HepG2 (cell line): ENCODE data around the gene CDC34. TPM values are rescaled to one million over a fixed set of nuclear protein-coding genes. Genes with fewer than 3 reads are reported as not detected.

ENCODE experiments used
- ARNTL ChIP-seq: sonication (generic); formaldehyde crosslinking; IDR thresholded peaks from 2 replicates; pipeline ENCODE4 v1.4.0; 2020; ENCODE audit warnings: mild to moderate bottlenecking, missing genetic modification reagents
- CC2D1A ChIP-seq: sonication (generic); formaldehyde crosslinking; IDR thresholded peaks from 2 replicates; pipeline ENCODE4 v1.8.1; 2023; ENCODE audit warnings: mild to moderate bottlenecking, missing genetic modification reagents
- FOSL2 ChIP-seq: sonication (generic); formaldehyde crosslinking; IDR thresholded peaks from 2 replicates; pipeline ENCODE4 v1.4.0; 2020; ENCODE audit warnings: missing genetic modification reagents
- HDAC1 ChIP-seq: sonication (generic); formaldehyde crosslinking; IDR thresholded peaks from 2 replicates; pipeline ENCODE4 v1.5.1; 2020; ENCODE audit warnings: mild to moderate bottlenecking, missing genetic modification reagents
- HMGXB4 ChIP-seq, 2 experiments: sonication (generic) in 1 of 2; formaldehyde crosslinking in 1 of 2; IDR thresholded peaks; 2 replicates each; pipeline versions ENCODE4 v1.4.0 to v1.6.1; 2018 to 2020; ENCODE audit warnings: missing genetic modification reagents in 2 of 2, borderline replicate concordance in 1 of 2, low read depth in 1 of 2, mild to moderate bottlenecking in 1 of 2, missing biosample characterization in 1 of 2
- JUNB ChIP-seq: sonication (generic); formaldehyde crosslinking; IDR thresholded peaks from 2 replicates; pipeline ENCODE4 v1.8.0; 2022; ENCODE audit warnings: missing genetic modification reagents, mild to moderate bottlenecking, borderline replicate concordance
- KDM2A ChIP-seq: sonication (generic); formaldehyde crosslinking; IDR thresholded peaks from 2 replicates; pipeline ENCODE4 v1.4.0; 2020; ENCODE audit warnings: low read depth, missing genetic modification reagents, borderline replicate concordance
- KDM5B ChIP-seq: sonication (generic); formaldehyde crosslinking; IDR thresholded peaks from 2 replicates; pipeline ENCODE4 v1.4.0; 2020; ENCODE audit warnings: missing genetic modification reagents, mild to moderate bottlenecking, borderline replicate concordance
- KLF13 ChIP-seq: sonication (generic); formaldehyde crosslinking; IDR thresholded peaks from 2 replicates; pipeline ENCODE4 v1.4.0; 2020; ENCODE audit warnings: mild to moderate bottlenecking, missing genetic modification reagents
- MED1 ChIP-seq: sonication (generic); formaldehyde crosslinking; IDR thresholded peaks from 2 replicates; pipeline ENCODE4 v1.4.0; 2020; ENCODE audit warnings: missing genetic modification reagents
- MED8 ChIP-seq: sonication (generic); formaldehyde crosslinking; IDR thresholded peaks from 2 replicates; pipeline ENCODE4 v1.8.1; 2023; ENCODE audit warnings: mild to moderate bottlenecking, missing genetic modification reagents; ENCODE audit not compliant: insufficient replicate concordance
- MTA1 ChIP-seq: sonication (generic); formaldehyde crosslinking; IDR thresholded peaks from 2 replicates; pipeline ENCODE4 v1.4.0; 2020; ENCODE audit warnings: missing genetic modification reagents, mild to moderate bottlenecking, borderline replicate concordance
- MTERF4 ChIP-seq: sonication (generic); formaldehyde crosslinking; IDR thresholded peaks from 2 replicates; pipeline ENCODE4 v1.8.0; 2023; ENCODE audit warnings: mild to moderate bottlenecking, missing genetic modification reagents
- RARA ChIP-seq: IDR thresholded peaks from 2 replicates; pipeline ENCODE4 v1.6.1; 2016; ENCODE audit warnings: missing genetic modification reagents, missing compliant biosample characterization
- SMAD1 ChIP-seq: sonication (generic); formaldehyde crosslinking; IDR thresholded peaks from 2 replicates; pipeline ENCODE4 v1.4.0; 2020; ENCODE audit warnings: missing genetic modification reagents, low read depth, mild to moderate bottlenecking, borderline replicate concordance
- THRA ChIP-seq: sonication (generic); formaldehyde crosslinking; IDR thresholded peaks from 2 replicates; pipeline ENCODE4 v1.4.0; 2020; ENCODE audit warnings: missing genetic modification reagents, borderline replicate concordance
- TRIM22 ChIP-seq: fragments of 450-650 bp; IDR thresholded peaks from 2 replicates; pipeline ENCODE4 v1.6.1; 2017
- XBP1 ChIP-seq: sonication (generic); formaldehyde crosslinking; IDR thresholded peaks from 2 replicates; pipeline ENCODE4 v1.5.0; 2020; ENCODE audit warnings: missing genetic modification reagents
- ZMYM3 ChIP-seq: sonication (generic); formaldehyde crosslinking; IDR thresholded peaks from 2 replicates; pipeline ENCODE4 v1.5.1; 2020; ENCODE audit warnings: mild to moderate bottlenecking, missing genetic modification reagents
- ZNF598 ChIP-seq: sonication (generic); formaldehyde crosslinking; IDR thresholded peaks from 2 replicates; pipeline ENCODE4 v1.5.1; 2020; ENCODE audit warnings: mild to moderate bottlenecking, missing genetic modification reagents, borderline replicate concordance
- ZXDC ChIP-seq: sonication (generic); formaldehyde crosslinking; IDR thresholded peaks from 2 replicates; pipeline ENCODE4 v1.5.0; 2020; ENCODE audit warnings: mild to moderate bottlenecking, missing genetic modification reagents
- polyA plus RNA-seq, 8 experiments: library from polyadenylated mRNA; depleted of rRNA in 3 of 8; stranded (reverse) in 7 of 8; unstranded in 1 of 8; fragments of >200 nt; fragmentation: Illumina TruSeq in 4 of 8; extraction: Trizol in 4 of 8; gene quantifications; 2 replicates each; pipeline versions ENCODE4 v1.2.1 to v1.2.3, GENCODE V29; 2011 to 2016; ENCODE audit warnings: low read depth in 4 of 8, missing spikeins in 1 of 8, mixed read lengths in 1 of 8; ENCODE audit not compliant: insufficient read depth in 1 of 8
- total RNA-seq, 5 experiments: library from RNA; depleted of rRNA; stranded (reverse); fragments of >200 nt; fragmentation: Illumina TruSeq; extraction: Trizol; gene quantifications; 2 replicates each; pipeline ENCODE4 v1.2.3, GENCODE V29; 2016; ENCODE audit warnings: low read depth in 1 of 5

The CDC34 gene
- total and polyA plus RNA-seq, 2 of the 13 experiments (the other 11 are each of a cell fraction or from before 2014, with no cell fraction given) = 138 to 150 TPM

- TF ChIP-seq THRA (0 out of 2 replicates have a peak, but pooled peaks have one; percentile 11), HMGXB4 (CRISPR knock-in tag; IDR thresholded peaks at IDR 0.05; ENCODE audit: borderline replicate concordance in 1 of 2, low read depth in 1 of 2) (peak; percentile 42 to 56; a peak in 3 of 4 replicates), ZNF598 (no peak), KDM2A (CRISPR knock-in tag) (peak; percentile 65), MED1 (CRISPR knock-in tag) (peak; percentile 20; the same call in 1 of the 2 replicates), ARNTL (CRISPR knock-in tag) (no peak), FOSL2 (CRISPR knock-in tag) (peak; percentile 14; the same call in 1 of the 2 replicates), XBP1 (CRISPR knock-in tag) (no peak), HDAC1 (CRISPR knock-in tag) (peak; percentile 51; the same call in 1 of the 2 replicates), JUNB (no peak), KDM5B (CRISPR knock-in tag) (peak; percentile 1; the same call in 1 of the 2 replicates), SMAD1 (no peak), MED8 (CRISPR knock-in tag) (no peak), ZXDC (no peak), CC2D1A (no peak), TRIM22 (no peak), MTERF4 (CRISPR knock-in tag) (0 out of 2 replicates have a peak, but pooled peaks have one; percentile 60), KLF13 (CRISPR knock-in tag) (no peak), ZMYM3 (CRISPR knock-in tag) (peak; percentile 96), MTA1 (CRISPR knock-in tag) (0 out of 2 replicates have a peak, but pooled peaks have one; percentile 17), RARA (CRISPR knock-in tag) (peak; percentile 57)
These were observed 36.0 kb upstream of the CDC34 start (continued) for GRCh38 chr19:495402-496111.
